Fibroblast of upper back skin (primary cell): Measurements from ENCODE around the gene FGFR4.
"Not testable (repeated sequence)": the region's sequence is repeated elsewhere in the genome, so short reads cannot be mapped to it uniquely, and the experiment has no call there.

ENCODE experiments used
- DNase-seq: peaks from one replicate; pipeline ENCODE4 v3.0.0-alpha.2; 2013

FGFR4 gene

GRCh38 chr5:177086654-177087397 is at the start of gene FGFR4:
Gene FGFR4 (plus strand): TSS chr5:177086915. CDS start chr5:177089603, 2,688 bp downstream.
- DNase-seq = peak; percentile 47

GRCh38 chr5:177036921-177037320 is 49.8 kb upstream of the FGFR4 start:
- no peak for DNase-seq

- DNase-seq = peak; percentile 58
Measured at GRCh38 chr5:177040814-177041420, 45.8 kb upstream of the FGFR4 start.

GRCh38 chr5:177041936-177042335 is 44.8 kb upstream of the FGFR4 start:
- no peak for DNase-seq

- DNase-seq = no peak
Measured at GRCh38 chr5:177043114-177043513, 43.6 kb upstream of the FGFR4 start.

- no peak for DNase-seq
Measured at GRCh38 chr5:177043958-177044357, 42.8 kb upstream of the FGFR4 start.

GRCh38 chr5:177044641-177045040 is 42.1 kb upstream of the FGFR4 start:
- no peak for DNase-seq

- no peak for DNase-seq
Measured at GRCh38 chr5:177045631-177046030, 41.1 kb upstream of the FGFR4 start.

GRCh38 chr5:177048531-177048930 is 38.2 kb upstream of the FGFR4 start:
- DNase-seq = not testable (repeated sequence)

- no peak for DNase-seq
Measured at GRCh38 chr5:177049285-177049684, 37.4 kb upstream of the FGFR4 start.

GRCh38 chr5:177064500-177065277 is 22.0 kb upstream of the FGFR4 start:
- DNase-seq = no peak

GRCh38 chr5:177065491-177065890 is 21.2 kb upstream of the FGFR4 start:
- DNase-seq = no peak

- DNase-seq = no peak
Measured at GRCh38 chr5:177066224-177066623, 20.5 kb upstream of the FGFR4 start.

GRCh38 chr5:177067503-177067902 is 19.2 kb upstream of the FGFR4 start:
- no peak for DNase-seq

- DNase-seq = no peak
Measured at GRCh38 chr5:177070536-177071191, 16.1 kb upstream of the FGFR4 start.

GRCh38 chr5:177071666-177072385 is 14.9 kb upstream of the FGFR4 start:
- DNase-seq = peak; percentile 85

- DNase-seq = no peak
Measured at GRCh38 chr5:177077335-177077734, 9.4 kb upstream of the FGFR4 start.

- no peak for DNase-seq
Measured at GRCh38 chr5:177079606-177080005, 7.1 kb upstream of the FGFR4 start.

- no peak for DNase-seq
Measured at GRCh38 chr5:177080265-177080664, 6.5 kb upstream of the FGFR4 start.

- DNase-seq = no peak
Measured at GRCh38 chr5:177081859-177082258, 4.9 kb upstream of the FGFR4 start.

- DNase-seq = no peak
Measured at GRCh38 chr5:177083357-177083756, 3.4 kb upstream of the FGFR4 start.

GRCh38 chr5:177084175-177084574 is 2.5 kb upstream of the FGFR4 start:
- no peak for DNase-seq
